Measurements from ENCODE around the gene RAB24.

DNA sequence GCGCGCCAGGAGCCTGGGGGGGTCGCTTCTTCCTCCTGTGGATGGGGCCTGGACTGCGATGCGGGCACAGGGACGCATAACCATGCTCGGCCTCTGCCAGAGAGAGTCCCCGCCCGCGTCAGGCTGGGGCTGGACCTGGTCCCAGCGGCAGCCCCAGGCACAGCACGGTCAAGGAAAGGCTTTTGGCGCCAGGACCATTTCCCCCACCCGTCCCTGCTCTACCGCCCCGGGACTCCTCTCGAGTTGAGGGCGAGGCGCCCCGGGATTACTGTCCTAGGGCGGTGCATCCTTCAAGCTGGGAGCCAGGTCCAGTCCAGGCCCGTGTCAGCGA is 7.8 kb upstream of the RAB24 start:
- TF ChIP-seq POLR2A (IDR thresholded peaks at IDR 0.05; ENCODE audit: low read length): no peak
- TF ChIP-seq GATA1 (IDR thresholded peaks at IDR 0.05; ENCODE audit: low read depth, low read length): no peak

All from erythroblast (primary cell).